OCI-LY1 (cell line): ENCODE measurements around the gene TPRG1.

Source experiments
- H2AFZ ChIP-seq: fragments of 200-600 bp; sonication (generic), shearing (Covaris generic); 2 replicates; pipeline ENCODE4 v1.6.0; 2014; ENCODE audit warnings: antibody characterized with exemption, mild to moderate bottlenecking, low read length
- H3F3A ChIP-seq: fragments of 200-600 bp; sonication (generic), shearing (Covaris generic); 2 replicates; pipeline ENCODE4 v1.6.0; 2014; ENCODE audit warnings: mild to moderate bottlenecking, antibody characterized with exemption, low read length, moderate library complexity; ENCODE audit not compliant: insufficient read depth
- H3K27ac ChIP-seq: fragments of 200-600 bp; sonication (generic); 2 replicates; pipeline ENCODE4 v1.5.1; 2014; ENCODE audit warnings: low read length, mixed run types, mild to moderate bottlenecking, low read depth; ENCODE audit not compliant: poor library complexity, severe bottlenecking
- H3K27me3 ChIP-seq: fragments of 200-600 bp; sonication (generic); 2 replicates; pipeline ENCODE4 v1.6.0; 2014; ENCODE audit warnings: antibody characterized with exemption, mild to moderate bottlenecking, low read length, moderate library complexity; ENCODE audit not compliant: insufficient read depth
- H3K36me3 ChIP-seq: fragments of 200-600 bp; sonication (generic); 2 replicates; pipeline ENCODE4 v1.6.1; 2014; ENCODE audit warnings: mild to moderate bottlenecking, antibody characterized with exemption, low read length, moderate library complexity, mixed read lengths; ENCODE audit not compliant: insufficient read depth
- H3K4me1 ChIP-seq: fragments of 200-600 bp; sonication (generic); 2 replicates; pipeline ENCODE4 v1.5.1; 2014; ENCODE audit warnings: mild to moderate bottlenecking, low read length, moderate library complexity; ENCODE audit not compliant: insufficient read depth, severe bottlenecking
- H3K4me2 ChIP-seq: fragments of 200-600 bp; sonication (generic), shearing (Covaris generic); 2 replicates; pipeline ENCODE4 v1.6.1; 2014; ENCODE audit warnings: low read length
- H3K4me3 ChIP-seq: fragments of 200-600 bp; sonication (generic); 2 replicates; pipeline ENCODE4 v1.5.1; 2014; ENCODE audit warnings: low read length, low read depth, mild to moderate bottlenecking, mixed read lengths; ENCODE audit not compliant: poor library complexity, severe bottlenecking
- H3K79me2 ChIP-seq: fragments of 200-600 bp; shearing (Covaris generic); 2 replicates; pipeline ENCODE4 v1.6.1; 2016; ENCODE audit warnings: mixed run types, low read length, mixed read lengths; ENCODE audit not compliant: insufficient read depth
- H3K9ac ChIP-seq: fragments of 200-600 bp; sonication (generic), shearing (Covaris generic); 2 replicates; pipeline ENCODE4 v1.6.1; 2014; ENCODE audit warnings: mild to moderate bottlenecking, low read length, mixed read lengths
- H3K9me2 ChIP-seq: fragments of 200-600 bp; sonication (generic), shearing (Covaris generic); 2 replicates; pipeline ENCODE4 v1.6.1; 2014; ENCODE audit warnings: low read depth, mild to moderate bottlenecking, low read length, mixed read lengths
- H3K9me3 ChIP-seq: fragments of 200-600 bp; shearing (Covaris generic); 2 replicates; pipeline ENCODE4 v1.6.1; 2014; ENCODE audit warnings: low read length, mixed read lengths
- H4K20me1 ChIP-seq: fragments of 200-600 bp; sonication (generic), shearing (Covaris generic); 2 replicates; pipeline ENCODE4 v1.6.0; 2016; ENCODE audit warnings: mild to moderate bottlenecking, low read length; ENCODE audit not compliant: insufficient read depth
- EZH2 ChIP-seq: fragments of 200-600 bp; sonication (generic), shearing (Covaris generic); IDR thresholded peaks from 2 replicates; pipeline ENCODE4 v1.8.0; 2017; ENCODE audit warnings: borderline replicate concordance, mixed run types, mild to moderate bottlenecking, antibody characterized with exemption, low read length, moderate library complexity, mixed read lengths
- TF ChIP-seq, protein P1 (sequence below): fragments of 200-600 bp; sonication (generic), shearing (Covaris generic); IDR thresholded peaks from 2 replicates; pipeline ENCODE4 v1.5.1; 2017; ENCODE audit warnings: mild to moderate bottlenecking, antibody characterized with exemption, low read length, moderate library complexity, mixed read lengths

The TPRG1 gene

DNA sequence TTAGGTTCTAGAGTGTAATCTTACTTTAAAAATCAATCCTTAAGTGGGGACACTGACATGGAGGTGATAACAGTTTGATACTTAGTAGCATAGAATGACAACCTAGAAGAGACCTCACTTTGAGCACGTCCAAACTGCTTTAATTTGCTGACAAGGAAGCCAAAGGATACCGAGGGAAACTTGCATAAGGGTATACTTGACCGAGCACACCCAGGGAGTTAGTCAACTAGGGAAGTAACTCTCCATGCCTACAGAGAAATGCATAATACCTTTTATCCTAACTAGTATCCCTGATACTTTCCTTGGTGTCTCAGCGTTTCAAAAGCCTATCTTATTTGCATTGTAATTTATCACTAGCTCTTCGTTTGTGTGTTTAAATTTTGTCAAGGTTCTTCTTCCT is 5.5 kb upstream of the TPRG1 start:
- Histone ChIP-seq H2AFZ (no peak overlapping the region), H3K4me1 (no peaks in the 10 kb centered on the region), H4K20me1 (no peaks in the 10 kb centered on the region), H3K4me3 (no peak overlapping the region), H3K27me3 (peaks cover 10% of the 10 kb centered on the region; the same call in 1 of the 2 replicates), H3K9me3 (no peaks in the 10 kb centered on the region), H3K27ac (no peak overlapping the region), H3K4me2 (no peak overlapping the region), H3K9me2 (no peaks in the 10 kb centered on the region), H3F3A (no peaks in the 10 kb centered on the region), H3K36me3 (no peaks in the 10 kb centered on the region), H3K9ac (no peak overlapping the region), H3K79me2 (no peaks in the 10 kb centered on the region)
- no peak for TF ChIP-seq EZH2
- TF ChIP-seq, protein P1, sequence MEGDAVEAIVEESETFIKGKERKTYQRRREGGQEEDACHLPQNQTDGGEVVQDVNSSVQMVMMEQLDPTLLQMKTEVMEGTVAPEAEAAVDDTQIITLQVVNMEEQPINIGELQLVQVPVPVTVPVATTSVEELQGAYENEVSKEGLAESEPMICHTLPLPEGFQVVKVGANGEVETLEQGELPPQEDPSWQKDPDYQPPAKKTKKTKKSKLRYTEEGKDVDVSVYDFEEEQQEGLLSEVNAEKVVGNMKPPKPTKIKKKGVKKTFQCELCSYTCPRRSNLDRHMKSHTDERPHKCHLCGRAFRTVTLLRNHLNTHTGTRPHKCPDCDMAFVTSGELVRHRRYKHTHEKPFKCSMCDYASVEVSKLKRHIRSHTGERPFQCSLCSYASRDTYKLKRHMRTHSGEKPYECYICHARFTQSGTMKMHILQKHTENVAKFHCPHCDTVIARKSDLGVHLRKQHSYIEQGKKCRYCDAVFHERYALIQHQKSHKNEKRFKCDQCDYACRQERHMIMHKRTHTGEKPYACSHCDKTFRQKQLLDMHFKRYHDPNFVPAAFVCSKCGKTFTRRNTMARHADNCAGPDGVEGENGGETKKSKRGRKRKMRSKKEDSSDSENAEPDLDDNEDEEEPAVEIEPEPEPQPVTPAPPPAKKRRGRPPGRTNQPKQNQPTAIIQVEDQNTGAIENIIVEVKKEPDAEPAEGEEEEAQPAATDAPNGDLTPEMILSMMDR: no peak

DNA sequence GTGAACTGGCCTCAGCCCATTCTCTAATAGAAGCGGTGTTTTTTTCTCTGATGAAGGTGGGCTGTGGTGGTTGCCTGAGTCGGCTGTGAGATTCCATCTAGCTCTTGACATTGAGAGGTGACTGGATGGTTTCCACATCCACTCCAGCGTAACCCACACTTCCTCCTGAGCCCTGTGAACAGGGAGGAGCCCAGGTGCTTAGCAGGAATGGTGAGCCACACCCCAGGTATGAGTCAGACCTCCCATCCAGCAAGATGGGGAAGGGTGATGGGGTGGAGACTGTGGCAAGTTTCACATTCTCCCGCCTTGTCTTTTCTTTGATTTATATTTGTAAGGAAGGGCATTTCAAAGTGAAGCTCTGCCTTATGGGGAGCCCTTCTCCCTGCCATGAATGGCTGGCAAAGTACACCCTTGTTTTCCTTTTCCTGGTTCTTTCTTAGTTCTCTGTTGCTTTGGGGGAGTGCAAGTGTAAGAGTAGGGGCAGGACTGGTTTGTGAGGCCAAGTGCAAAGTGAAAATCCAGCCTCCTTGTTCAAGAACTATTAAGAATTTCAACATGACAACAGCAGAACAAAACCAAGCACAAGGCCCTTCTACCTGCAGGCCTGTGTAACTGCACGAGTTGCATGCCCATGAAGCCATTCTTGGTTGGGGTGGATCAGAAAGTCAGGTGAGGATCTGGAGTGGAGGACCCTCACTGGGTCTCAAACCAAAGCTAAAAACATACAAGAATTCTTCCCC is 4.6 kb upstream of the TPRG1 start:
- Histone ChIP-seq H3K79me2 (no peaks in the 10 kb centered on the region), H3K4me3 (no peak overlapping the region), H3K36me3 (no peaks in the 10 kb centered on the region), H3K27me3 (peaks cover 10% of the 10 kb centered on the region; the same call in 1 of the 2 replicates), H2AFZ (no peak overlapping the region), H4K20me1 (no peaks in the 10 kb centered on the region), H3K9me2 (no peaks in the 10 kb centered on the region), H3F3A (no peaks in the 10 kb centered on the region), H3K4me1 (no peaks in the 10 kb centered on the region), H3K27ac (no peak overlapping the region), H3K4me2 (no peak overlapping the region), H3K9me3 (no peaks in the 10 kb centered on the region), H3K9ac (no peak overlapping the region)
- TF ChIP-seq, protein P1: no peak
- TF ChIP-seq EZH2: no peak

DNA sequence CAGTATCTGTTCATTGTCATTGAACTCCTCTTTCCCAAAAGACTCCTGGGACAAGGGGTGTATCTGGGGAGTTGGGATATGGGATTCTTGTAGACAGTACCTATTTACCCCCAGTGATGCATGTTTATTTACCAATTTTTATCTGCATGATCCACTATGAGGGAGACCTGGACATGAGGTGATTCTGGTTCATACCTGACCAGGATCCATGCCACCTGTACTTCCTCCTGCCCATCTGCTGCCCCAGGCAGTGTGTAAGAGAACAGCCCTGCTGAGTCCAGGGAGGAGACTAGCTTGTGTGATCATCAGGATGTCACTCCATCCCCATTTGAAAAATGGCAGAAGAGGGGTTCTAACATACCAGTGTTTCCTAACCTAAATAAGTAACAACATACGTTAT is 3.1 kb upstream of the TPRG1 start:
- H3K36me3 ChIP-seq: no peaks in the 10 kb centered on the region
- H3K4me3 ChIP-seq: no peak overlapping the region
- no peak for TF ChIP-seq EZH2
- TF ChIP-seq, protein P1: no peak
- H3K4me1 ChIP-seq: no peaks in the 10 kb centered on the region
- no peaks in the 10 kb centered on the region for H3K79me2 ChIP-seq
- H2AFZ ChIP-seq: no peak overlapping the region
- no peak overlapping the region for H3K4me2 ChIP-seq
- no peaks in the 10 kb centered on the region for H4K20me1 ChIP-seq
- no peaks in the 10 kb centered on the region for H3F3A ChIP-seq
- no peak overlapping the region for H3K27ac ChIP-seq
- H3K27me3 ChIP-seq: peaks cover 10% of the 10 kb centered on the region; the same call in 1 of the 2 replicates
- H3K9ac ChIP-seq: no peak overlapping the region
- H3K9me2 ChIP-seq: no peaks in the 10 kb centered on the region
- H3K9me3 ChIP-seq: no peaks in the 10 kb centered on the region
